Activated CD8-positive, alpha-beta T cell treated with anti-CD3 and anti-CD28 coated beads for 36 hours (primary cell): ENCODE data around the gene GREB1. TPM values are rescaled to one million over a fixed set of nuclear protein-coding genes. Genes with fewer than 3 reads are reported as not detected.

ENCODE experiments used
- ATAC-seq: fragments of 200-7000 bp; cut with Tn5 transposase; one replicate; pipeline ENCODE4 v1.10.0; 2021; ENCODE audit warnings: mild to moderate bottlenecking, moderate library complexity
- CTCF ChIA-PET: fragments of 350-600 bp; sonication (Branson Sonifier 250); formaldehyde crosslinking; loops from one replicate; lab custom pipeline; 2021; ENCODE audit warnings: antibody characterized with exemption; lab: Charles Lee
- POLR2A ChIA-PET: fragments of 350-600 bp; sonication (Branson Sonifier 250); formaldehyde crosslinking; loops from one replicate; lab custom pipeline; 2021; ENCODE audit warnings: antibody characterized with exemption; lab: Charles Lee
- DNase-seq: peaks from one replicate; pipeline ENCODE4 v3.0.0-alpha.2; 2020
- H3K27ac Mint-ChIP-seq: one replicate; pipeline ENCODE4 v1.8.0; 2021; ENCODE audit warnings: mild to moderate bottlenecking, mixed read lengths
- H3K27me3 Mint-ChIP-seq: one replicate; pipeline ENCODE4 v1.8.0; 2021; ENCODE audit warnings: mixed read lengths
- H3K36me3 Mint-ChIP-seq: one replicate; pipeline ENCODE4 v1.8.0; 2021; ENCODE audit warnings: low read depth, mixed read lengths
- H3K4me1 Mint-ChIP-seq: one replicate; pipeline ENCODE4 v1.8.0; 2021; ENCODE audit warnings: low read depth, mixed read lengths
- H3K4me3 Mint-ChIP-seq: one replicate; pipeline ENCODE4 v1.8.0; 2021; ENCODE audit warnings: mild to moderate bottlenecking, moderate library complexity, mixed read lengths
- H3K9me3 Mint-ChIP-seq: one replicate; pipeline ENCODE4 v1.8.0; 2021; ENCODE audit warnings: mixed read lengths
- CTCF ChIP-seq: fragments of 200-600 bp; IDR thresholded peaks from one replicate; pipeline ENCODE4 v1.8.0; 2022; ENCODE audit warnings: antibody characterized with exemption, mild to moderate bottlenecking
- intact Hi-C: fragments of 100-400 bp; cut with micrococcal nuclease; formaldehyde crosslinking; loops from one replicate; pipeline ENCODE4 v1.10.0; 2022
- total RNA-seq, 2 experiments: library from RNA; stranded (reverse); gene quantifications; one replicate each; pipeline ENCODE4 v1.2.3, GENCODE V29; 2021

Gene GREB1
- total RNA-seq, 2 experiments from 2014 or later, result 1.5 TPM

- Mint-ChIP-seq H3K4me1 (no peaks in the 10 kb centered on the region), H3K9me3 (no peaks in the 10 kb centered on the region), H3K27ac (no peak overlapping the region), H3K4me3 (no peak overlapping the region), H3K27me3 (peaks cover 11% of the 10 kb centered on the region), H3K36me3 (no peaks in the 10 kb centered on the region)
- ChIA-PET POLR2A (interaction anchor here (0.9 kb wide), 1 partner anchor 73 kb away, joined by 3 read pairs; no protein-coding TSS in a partner anchor), CTCF (interaction anchor here (3.0 kb wide), 1 partner anchor 14 kb away, joined by 14 read pairs; no protein-coding TSS in a partner anchor)
- ATAC-seq, result no peak
- TF ChIP-seq CTCF, result no peak
- DNase-seq, result no peak
- intact Hi-C loops, result no loop called here
These were observed 41.1 kb upstream of the GREB1 start for GRCh38 chr2:11492720-11493119.

GRCh38 chr2:11493282-11493681 lies 40.6 kb upstream of the GREB1 start:
- Mint-ChIP-seq H3K9me3 (no peaks in the 10 kb centered on the region), H3K36me3 (no peaks in the 10 kb centered on the region), H3K27ac (no peak overlapping the region), H3K27me3 (peaks cover 7% of the 10 kb centered on the region), H3K4me1 (no peaks in the 10 kb centered on the region), H3K4me3 (no peak overlapping the region)
- POLR2A ChIA-PET, result interaction anchor here (0.9 kb wide), 1 partner anchor 74 kb away, joined by 3 read pairs; no protein-coding TSS in a partner anchor
- ATAC-seq (no peak), DNase-seq (no peak)
- no peak for TF ChIP-seq CTCF
- intact Hi-C loops, result no loop called here
- CTCF ChIA-PET, result interaction anchor here (3.0 kb wide), 1 partner anchor 15 kb away, joined by 14 read pairs; no protein-coding TSS in a partner anchor

- Mint-ChIP-seq H3K4me1 (no peaks in the 10 kb centered on the region), H3K4me3 (no peak overlapping the region), H3K36me3 (no peaks in the 10 kb centered on the region), H3K27ac (no peak overlapping the region), H3K27me3 (peaks cover 7% of the 10 kb centered on the region), H3K9me3 (no peaks in the 10 kb centered on the region)
- intact Hi-C loops, result no loop called here
- CTCF ChIA-PET, result no interaction called here
- no peak for DNase-seq
- TF ChIP-seq CTCF, result no peak
- no peak for ATAC-seq
- POLR2A ChIA-PET, result no interaction called here
These were observed 39.5 kb upstream of the GREB1 start for GRCh38 chr2:11494310-11494709.

GRCh38 chr2:11495844-11496681 lies 37.8 kb upstream of the GREB1 start:
- ChIA-PET POLR2A (interaction anchor here (0.7 kb wide), 1 partner anchor 26 kb away, joined by 4 read pairs; no protein-coding TSS in a partner anchor), CTCF (interaction anchor here (1.7 kb wide), 1 partner anchor 363 kb away, joined by 3 read pairs; a partner anchor contains a TSS)
- Mint-ChIP-seq H3K36me3 (no peaks in the 10 kb centered on the region), H3K4me3 (no peak overlapping the region), H3K27me3 (peaks cover 6% of the 10 kb centered on the region), H3K27ac (no peak overlapping the region), H3K4me1 (peaks cover 5% of the 10 kb centered on the region), H3K9me3 (no peaks in the 10 kb centered on the region)
- TF ChIP-seq CTCF, result no peak
- DNase-seq, result no peak
- intact Hi-C loops, result no loop called here
- ATAC-seq, result no peak

DNA sequence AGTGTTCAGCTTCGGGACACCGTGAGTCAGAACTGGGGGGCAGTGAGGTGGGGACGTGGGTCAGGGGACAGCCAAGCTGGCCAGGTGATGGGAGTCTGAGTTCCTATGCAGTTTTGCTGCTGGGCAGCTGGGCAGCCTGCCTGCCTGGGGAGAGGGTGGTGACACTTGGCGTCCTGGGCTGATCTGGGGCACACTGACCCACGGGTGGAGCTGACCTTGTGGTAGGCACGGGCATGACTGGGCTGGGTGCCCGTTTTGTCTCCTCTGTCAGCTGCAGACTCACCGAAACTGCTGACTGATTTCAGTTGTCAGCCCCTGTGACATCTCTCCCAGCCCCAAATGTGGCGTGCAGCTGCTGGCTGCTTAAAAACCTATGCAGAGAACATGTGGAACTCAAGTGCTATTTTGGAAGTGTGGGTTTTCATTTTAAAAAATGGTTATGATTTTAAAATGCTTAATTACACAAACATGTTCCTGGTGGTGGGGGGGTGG lies 35.3 kb upstream of the GREB1 start:
- no peaks in the 10 kb centered on the region for H3K9me3 Mint-ChIP-seq
- TF ChIP-seq CTCF, result no peak
- no peak overlapping the region for H3K27ac Mint-ChIP-seq
- H3K4me1 Mint-ChIP-seq, result peaks cover 5% of the 10 kb centered on the region
- ATAC-seq (peak; percentile 30), DNase-seq (peak; percentile 8)
- H3K4me3 Mint-ChIP-seq, result no peak overlapping the region
- ChIA-PET POLR2A (no interaction called here), CTCF (interaction anchor here (1.1 to 1.7 kb wide), 3 partner anchors 82 to 86 kb away, joined by 3 to 4 read pairs (median 3); no protein-coding TSS in a partner anchor)
- no peaks in the 10 kb centered on the region for H3K36me3 Mint-ChIP-seq
- peaks cover 14% of the 10 kb centered on the region for H3K27me3 Mint-ChIP-seq
- intact Hi-C loops, result no loop called here
